ENCODE results near the gene MS4A7.

- TF ChIP-seq CTCF (IDR thresholded peaks at IDR 0.05 in 2 of 3, conservative IDR thresholded peaks at IDR 0.05 in 1 of 3; ENCODE audit: borderline replicate concordance in 1 of 3, insufficient read depth in 1 of 3, low read depth in 2 of 3, low read length in 2 of 3) = no peak
- no peak for TF ChIP-seq ATF3 (IDR thresholded peaks at IDR 0.05)
- no peak for TF ChIP-seq POLR2A (IDR thresholded peaks at IDR 0.05; ENCODE audit: borderline replicate concordance, extremely low read depth, insufficient read depth, insufficient read length)
- no peak for TF ChIP-seq EZH2 (IDR thresholded peaks at IDR 0.05)
- TF ChIP-seq RAD21 (IDR thresholded peaks at IDR 0.05; ENCODE audit: low read depth) = no peak
- no peak for TF ChIP-seq POLR2AphosphoS5 (IDR thresholded peaks at IDR 0.05; ENCODE audit: low read depth, low read length)
- TF ChIP-seq EZH2phosphoT487 (IDR thresholded peaks at IDR 0.05; ENCODE audit: borderline replicate concordance) = no peak
- TF ChIP-seq MAX (IDR thresholded peaks at IDR 0.05) = no peak
- no peak for TF ChIP-seq CEBPB (IDR thresholded peaks at IDR 0.05; ENCODE audit: low read depth)
- TF ChIP-seq REST (IDR thresholded peaks at IDR 0.05; ENCODE audit: low read depth) = no peak
- no peak for TF ChIP-seq EGR1 (IDR thresholded peaks at IDR 0.05; ENCODE audit: low read depth)
Observed at GRCh38 chr11:60370252-60370810, 8.0 kb upstream of the MS4A7 start.

All from HCT116 (cell line).